ENCODE data around the gene CENPH.
"Not testable (repeated sequence)": the region's sequence is repeated elsewhere in the genome, so short reads cannot be mapped to it uniquely, and the experiment has no call there.

Gene CENPH

DNA sequence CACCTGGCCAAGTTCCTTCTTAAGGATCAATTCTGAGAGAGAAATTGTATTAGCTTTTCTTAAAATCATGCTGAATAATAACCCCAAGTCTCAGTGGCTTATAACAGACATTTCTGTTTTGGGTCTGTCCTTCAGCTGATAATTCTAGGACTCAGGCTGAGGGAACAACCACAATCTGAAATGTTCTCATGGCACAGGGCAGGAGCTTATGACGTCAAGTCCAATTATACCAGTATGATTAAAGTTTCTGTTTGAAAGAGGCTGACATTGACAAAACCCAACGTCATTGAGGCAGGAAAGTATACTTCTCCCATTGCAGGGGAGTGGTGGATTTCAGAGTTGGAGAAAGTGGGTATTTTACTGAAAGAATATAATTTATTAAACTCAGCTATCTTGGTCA is 21.8 kb downstream of the CENPH start:
- no peak for DNase-seq

DNA sequence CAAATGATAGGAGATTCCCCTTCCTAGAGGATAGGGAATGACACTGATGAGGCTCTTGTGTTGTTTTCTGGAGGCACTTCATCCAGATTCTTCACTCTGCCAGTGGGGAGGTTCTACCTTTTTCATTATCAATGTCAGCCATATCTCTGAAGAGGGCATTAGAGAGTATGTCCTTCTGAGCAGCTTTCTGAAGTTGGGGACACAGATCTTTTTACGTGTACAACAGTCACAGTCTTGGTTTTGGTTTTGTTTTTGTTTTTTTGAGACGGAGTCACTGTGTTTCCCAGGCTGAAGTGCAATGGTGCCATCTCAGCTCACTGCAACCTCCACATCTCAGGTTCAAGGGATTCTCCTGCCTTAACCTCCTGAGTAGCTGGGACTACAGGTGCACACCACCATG is 22.6 kb downstream of the CENPH start:
- no peak for DNase-seq

DNA sequence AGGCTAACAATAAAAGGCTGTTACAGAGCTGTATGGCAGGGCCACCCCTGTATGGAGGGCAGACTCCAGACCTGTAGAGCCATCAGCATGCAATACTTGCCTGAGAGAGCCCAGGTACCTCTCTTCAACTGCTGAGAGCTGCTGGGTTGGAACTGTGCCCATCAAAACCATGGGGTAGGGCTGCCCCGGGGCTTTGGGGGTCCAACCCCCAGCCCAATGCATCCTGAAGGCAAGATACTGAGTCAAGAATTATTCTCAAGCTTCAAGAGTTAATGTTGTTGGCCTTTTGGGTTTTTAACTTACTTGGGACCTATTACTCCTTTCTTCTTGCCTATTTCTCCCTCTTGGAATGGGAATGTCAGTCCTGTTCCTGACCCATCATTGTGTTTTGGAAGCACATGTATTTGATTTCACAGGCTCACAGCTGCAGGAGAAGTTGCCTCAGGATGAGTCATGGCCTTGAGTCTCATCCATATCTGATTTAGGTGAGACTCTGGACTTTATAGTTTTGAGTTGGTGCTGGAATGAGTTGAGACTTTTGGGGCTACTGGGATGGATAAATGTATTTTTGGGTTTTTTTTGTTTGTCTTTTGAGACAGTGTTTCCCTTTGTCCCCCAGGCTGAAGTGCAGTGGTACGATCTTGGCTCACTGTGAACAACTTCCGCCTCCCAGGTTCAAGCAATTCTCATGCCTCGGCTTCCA is 24.3 kb downstream of the CENPH start:
- no peak for DNase-seq

DNA sequence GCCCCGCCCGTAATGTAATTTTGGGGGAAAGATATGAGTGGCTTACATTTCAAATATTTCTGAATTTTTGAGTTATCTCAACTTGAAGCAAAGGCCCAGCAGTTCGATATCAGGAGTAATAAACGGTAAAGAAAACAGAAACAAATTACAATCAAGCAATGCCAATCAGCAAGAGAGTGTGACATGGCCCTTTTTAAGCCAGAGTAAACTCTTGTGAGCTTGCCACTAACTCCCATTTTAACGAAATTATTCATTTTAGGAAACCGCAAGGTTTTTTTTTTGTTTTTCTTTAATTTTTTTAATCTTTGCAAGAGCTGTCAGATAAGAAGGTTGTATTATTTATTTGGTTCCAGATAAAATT is 27.7 kb downstream of the CENPH start:
- no peak for DNase-seq

DNA sequence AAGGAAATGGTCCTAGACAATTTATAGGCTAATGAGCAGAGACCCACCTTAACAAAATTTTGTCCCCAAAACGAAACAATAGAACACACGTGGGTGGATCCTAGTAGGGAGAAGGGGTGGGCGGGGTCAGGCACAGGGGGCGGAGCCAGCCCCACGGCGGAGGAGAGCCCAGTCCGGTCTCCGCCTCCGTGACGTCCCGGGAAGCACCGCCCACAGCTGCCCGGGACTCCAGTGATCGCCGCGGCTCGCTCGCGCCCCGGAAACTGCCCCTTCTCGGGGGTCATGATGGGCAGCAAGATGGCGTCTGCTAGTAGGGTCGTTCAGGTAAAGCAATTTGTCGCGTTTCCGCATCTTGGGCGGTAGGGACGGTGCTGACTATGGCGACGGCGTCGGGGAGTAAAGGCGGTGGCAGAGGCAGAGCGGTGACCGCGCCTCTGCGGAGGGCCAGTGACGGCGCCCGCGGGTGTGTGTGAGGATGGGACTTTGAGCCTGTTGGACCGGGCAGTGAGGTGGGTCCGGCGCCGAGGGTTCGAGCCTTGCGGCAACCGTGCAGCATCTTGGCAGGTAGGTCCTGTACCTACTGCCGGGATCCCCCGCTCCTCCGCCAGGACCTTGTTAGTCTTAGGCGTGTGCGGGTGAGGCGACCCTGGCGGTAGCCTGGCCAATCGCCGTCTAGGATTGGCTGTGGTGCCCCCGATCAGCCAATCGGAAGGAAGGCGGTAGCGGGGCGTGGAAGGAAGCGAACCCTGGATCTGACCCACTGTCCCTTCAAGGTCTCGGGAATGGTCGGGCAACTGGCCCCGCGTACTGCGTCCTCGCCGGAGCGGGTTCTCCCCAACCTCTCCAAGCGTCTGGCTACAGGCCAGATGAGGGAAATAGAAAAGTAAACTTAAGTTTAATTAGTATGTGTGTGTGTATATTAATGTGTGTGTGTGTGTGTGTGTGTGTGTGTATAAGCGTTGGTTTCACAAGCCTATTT is 28.5 kb downstream of the CENPH start:
- peak; percentile 88 to 91 for DNase-seq

DNA sequence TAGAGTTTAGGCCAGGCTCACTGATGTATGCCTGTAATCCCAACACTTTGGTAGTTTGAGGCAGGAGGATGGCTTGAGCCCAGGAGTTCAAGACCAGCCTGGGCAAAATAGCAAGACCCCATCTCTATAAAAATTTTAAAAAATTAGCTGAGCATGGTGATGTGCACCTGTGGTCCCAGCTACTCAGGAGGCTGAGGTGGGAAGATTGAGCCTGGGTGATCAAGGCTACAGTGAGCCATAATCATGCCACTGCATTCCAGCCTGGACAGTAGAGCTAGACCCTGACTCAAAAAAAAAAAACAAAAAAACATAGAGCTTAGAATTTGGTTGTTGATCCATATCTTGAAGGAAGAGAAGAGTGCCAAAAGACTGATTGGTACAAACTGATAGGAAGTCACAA is 30.6 kb downstream of the CENPH start:
- DNase-seq: no peak

DNA sequence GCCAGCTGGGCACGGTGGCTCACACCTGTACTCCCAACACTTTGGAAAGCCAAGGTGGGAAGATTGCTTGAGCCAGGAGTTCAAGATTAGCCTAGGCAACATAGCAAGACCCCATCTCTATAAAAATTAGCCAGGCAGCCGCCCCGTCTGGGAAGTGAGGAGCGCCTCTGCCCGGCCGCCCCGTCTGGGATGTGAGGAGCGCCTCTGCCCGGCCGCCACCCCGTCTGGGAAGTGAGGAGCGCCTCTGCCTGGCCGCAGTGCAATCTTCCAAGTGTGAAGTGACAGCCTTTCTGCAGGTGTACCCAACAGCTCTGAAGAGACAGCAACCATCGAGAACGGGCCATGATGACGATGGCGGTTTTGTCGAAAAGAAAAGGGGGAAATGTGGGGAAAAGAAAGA is 31.0 kb downstream of the CENPH start:
- DNase-seq: not testable (repeated sequence)

DNA sequence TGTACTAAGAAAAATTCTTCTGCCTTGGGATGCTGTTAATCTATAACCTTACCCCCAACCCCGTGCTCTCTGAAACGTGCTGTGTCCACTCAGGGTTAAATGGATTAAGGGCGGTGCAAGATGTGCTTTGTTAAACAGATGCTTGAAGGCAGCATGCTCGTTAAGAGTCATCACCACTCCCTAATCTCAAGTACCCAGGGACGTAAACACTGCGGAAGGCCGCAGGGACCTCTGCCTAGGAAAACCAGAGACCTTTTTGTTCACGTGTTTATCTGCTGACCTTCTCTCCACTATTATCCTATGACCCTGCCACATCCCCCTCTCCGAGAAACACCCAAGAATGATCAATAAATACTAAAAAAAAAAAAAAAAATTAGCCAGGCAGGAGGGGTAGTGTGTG is 31.4 kb downstream of the CENPH start:
- DNase-seq: not testable (repeated sequence)

DNA sequence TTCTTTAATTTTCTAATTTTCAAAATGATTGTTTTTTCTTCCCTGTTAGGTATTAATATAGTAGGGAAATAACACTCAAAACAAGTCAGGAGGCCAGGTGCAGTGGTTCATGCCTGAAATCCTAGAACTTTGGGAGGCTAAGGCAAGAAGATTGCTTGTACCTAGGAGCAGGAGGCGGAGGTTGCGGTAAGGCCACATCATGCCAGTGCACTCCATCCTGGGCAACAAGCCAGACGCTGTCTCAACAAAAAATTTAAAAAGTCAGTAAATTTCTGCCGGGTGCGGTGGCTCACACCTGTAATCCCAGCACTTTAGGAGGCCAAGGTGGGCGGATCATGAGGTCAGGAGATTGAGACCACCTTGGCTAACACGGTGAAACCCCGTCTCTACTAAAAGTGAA is 35.1 kb downstream of the CENPH start:
- DNase-seq: no peak

DNA sequence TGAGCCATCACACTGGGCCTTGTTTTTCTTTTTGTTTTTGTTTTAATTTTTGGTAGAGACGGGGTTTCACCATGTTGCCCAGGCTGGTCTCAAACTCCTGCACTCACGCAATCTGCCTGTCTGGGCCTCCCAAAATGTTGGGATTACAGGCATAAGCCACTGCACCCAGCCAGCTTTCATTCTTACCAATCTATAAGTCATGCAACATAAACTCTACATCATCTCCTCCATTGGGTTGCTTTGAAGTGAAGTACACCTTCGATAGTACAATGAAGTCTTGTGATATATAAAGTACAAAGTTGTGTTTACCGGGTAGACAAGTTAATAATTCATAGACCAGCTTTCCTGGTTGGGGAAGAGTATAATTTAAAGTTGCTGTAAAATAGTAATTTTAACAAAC is 36.5 kb downstream of the CENPH start:
- DNase-seq: no peak

DNA sequence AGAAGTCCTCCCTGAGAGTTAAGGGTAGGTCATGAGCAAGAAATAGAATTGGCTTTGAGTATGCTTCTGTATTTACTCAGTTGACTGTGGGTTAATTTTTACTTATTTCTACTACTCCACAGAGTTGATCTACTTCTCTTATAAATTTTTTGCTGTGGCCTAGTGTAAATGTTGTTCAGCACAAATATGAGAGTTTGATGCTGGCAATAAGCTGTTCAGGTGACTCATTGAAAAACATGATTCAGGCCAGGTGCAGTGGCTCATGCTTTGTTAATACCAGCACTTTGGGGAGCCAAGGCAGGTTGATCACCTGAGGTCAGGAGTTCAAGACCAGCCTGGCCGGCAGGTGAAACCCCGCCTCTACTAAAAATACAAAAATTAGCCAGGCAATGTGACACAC is 40.8 kb downstream of the CENPH start:
- no peak for DNase-seq

DNA sequence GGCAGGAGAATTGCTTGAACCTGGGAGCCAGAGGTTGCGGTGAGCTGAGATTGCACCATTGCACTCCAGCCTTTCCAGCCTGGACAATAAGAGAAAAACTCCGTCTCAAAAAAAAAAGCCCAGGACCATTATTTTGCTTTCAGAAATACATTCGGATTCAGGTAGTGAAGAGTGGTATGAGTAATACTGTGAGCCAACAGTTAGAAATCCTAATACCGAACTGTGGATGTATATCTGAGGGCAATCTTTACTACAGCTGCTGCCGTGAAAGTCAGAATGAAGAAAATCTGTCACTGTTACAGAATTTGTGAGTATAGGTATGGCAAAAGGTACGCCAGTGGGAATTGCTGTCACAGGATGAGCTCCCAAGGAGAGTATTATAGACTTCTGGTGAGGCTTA is 41.9 kb downstream of the CENPH start:
- DNase-seq: no peak

DNA sequence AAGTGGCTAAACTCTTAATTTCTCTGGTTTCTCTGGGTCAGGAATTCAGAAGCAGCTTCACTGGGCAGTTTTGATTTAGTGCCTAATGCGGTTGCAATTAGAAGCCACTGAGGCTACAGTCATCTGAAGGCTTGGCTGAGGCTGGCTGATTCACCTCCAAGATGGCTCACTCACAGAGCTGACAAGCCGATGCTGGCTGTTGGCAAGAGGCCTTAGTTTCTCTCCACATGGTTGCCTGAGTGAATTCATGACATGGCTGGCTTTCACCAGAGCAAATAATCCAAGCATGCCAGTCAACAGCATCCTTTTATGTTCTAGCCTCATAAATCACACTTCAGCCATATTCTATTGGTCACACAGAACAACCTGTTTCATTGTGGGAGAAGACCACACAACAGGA is 42.5 kb downstream of the CENPH start:
- DNase-seq: no peak

DNA sequence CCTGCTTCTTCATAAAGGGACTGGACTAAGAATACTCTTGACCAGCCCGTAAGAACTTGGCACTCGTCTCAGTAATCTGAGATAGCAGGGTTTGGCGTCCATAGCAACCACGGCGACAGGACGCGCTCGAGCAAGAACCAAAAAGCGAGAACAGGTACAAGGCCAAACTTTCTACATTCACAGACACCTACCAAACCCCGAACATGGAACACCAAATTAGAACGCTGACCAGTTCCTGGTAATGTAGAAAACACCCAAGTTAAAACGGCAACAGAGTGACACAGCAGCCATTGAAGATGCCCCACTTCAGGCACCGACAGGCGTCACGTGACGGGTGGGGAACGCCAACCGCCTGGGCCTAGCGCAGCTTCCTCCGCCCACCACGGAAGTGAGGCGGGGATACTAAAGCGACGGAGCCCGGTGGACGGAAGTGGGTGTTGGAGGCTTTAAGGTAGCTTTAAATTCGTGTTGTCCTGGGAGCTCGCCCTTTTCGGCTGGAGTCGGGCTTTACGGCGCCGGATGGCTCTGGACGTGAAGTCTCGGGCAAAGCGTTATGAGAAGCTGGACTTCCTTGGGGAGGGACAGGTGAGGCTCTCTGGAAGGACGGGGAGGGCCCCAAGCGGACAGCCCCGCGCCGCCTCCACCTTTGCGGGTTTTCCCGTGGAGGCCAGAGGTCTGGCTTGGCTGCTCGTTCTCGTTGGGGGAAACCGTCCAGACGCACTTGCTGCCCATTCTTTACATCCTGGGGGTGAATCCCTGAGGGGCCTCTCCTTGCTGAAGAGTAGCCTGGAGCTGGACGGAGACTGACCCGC is 45.3 kb downstream of the CENPH start, which contains the start of gene CDK7:
CDK7 (plus strand) TSS at position 430 of the 812 bp plus-strand sequence; CDS start at position 520, 90 bp downstream.
- DNase-seq: peak; percentile 88 to 91

DNA sequence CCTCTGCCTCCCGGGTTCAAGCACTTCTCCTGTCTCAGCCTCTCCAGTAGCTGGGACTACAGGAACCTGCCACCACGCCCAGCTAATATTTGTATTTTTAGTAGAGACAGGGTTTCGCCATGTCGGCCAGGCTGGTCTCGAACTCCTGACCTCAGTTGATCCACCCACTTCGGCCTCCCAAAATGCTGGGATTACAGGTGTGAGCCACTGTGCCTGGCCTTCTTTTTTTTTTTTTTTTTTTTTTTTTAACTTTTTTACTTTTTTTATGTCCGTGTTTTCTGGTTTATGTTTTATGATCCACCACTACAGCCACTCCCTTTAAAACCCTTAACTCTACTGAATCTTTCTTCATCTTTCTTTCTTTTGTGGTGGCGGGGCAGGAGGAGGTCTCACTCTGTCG is 47.4 kb downstream of the CENPH start:
- not testable (repeated sequence) for DNase-seq

DNA sequence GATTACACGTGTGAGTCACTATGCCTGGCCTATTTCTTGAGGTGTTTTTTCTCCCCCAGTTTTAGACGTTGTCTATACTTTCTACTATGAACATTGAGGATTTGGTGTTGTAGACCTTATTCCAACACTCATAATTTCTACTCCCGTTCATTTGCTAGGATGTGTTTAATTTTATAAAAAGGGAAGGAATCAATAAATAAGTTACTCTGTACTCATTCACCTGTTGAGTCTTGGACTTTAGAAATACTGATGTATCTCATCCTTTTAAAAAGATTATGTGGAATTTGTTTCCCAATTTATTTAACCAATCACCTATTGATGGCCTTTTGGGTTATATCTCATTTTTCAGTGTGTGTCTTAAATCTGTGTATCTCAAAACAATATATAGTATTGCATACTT is 48.5 kb downstream of the CENPH start:
- DNase-seq: no peak

DNA sequence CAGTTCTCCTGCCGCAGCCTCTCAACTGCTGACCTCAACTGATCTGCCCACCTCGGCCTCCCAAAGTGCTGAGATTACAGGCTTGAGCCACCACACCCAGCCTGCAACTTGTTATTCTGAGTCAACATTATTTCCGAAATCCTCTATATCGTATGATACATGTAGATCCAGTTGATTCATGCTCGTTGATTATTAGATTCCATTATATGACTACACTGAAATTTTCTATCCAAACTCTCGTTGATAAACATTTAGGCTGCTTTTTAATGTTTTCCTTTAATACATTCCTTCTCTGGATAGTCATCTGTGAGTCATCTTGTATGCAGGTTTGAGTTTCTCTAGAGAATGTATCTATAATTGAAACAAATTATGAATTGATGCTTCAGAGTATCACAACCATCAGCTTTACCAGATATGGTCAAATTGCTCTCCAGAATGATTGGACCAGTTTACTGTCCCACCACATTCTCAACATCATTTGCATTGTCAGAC is 49.4 kb downstream of the CENPH start:
- DNase-seq: no peak

DNA sequence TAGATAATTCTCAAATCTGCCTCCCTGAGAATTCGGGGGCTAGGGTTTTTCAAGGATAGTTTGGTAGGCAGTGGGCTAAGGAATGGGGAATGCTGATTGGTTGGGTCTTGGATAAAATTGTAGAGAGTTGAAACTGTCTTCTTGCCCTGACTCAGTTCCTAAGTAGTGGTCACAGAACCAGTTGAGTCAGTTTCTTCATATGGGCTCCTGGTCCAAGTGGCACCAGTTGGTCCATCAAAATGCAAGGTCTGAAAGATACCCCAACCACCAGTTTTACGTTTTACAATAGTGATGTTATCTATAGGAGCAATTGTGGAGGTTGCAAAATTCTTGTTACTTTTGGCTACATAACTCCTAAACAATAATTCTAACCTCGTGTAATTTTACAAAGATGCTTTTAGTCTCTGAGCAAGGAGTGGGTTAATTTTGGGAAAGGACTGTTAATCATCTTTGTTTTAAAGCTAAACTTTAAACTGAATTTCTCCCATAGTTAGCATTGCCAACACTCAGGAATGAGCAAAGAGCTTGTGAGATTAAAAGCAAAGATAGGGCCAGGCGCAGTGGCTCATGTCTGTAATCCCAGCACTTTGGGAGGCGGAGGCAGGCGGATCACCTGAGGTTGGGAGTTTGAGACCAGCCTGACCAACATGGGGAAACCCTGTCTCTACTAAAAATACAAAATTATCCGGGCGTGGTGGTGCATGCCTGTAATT is 53.0 kb downstream of the CENPH start:
- DNase-seq: no peak

DNA sequence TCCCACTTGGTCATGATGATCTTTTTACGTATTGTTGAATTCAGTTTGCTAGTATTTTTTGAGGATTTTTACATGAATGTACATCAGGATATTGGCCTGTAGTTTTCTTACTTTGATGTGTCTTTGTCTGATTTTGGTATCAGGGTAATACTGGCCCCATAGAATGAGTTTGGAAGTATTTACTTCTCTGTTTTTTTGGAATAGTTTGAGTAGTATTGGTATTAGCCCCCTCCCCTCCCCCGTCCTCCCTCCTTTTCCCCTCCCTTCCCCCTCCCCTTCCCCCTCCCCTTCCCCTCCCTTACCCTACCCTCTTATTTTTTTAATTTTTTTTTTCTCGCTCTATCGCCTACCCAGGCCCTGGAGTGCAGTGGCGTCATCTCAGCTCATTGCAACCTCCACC is 55.6 kb downstream of the CENPH start:
- no peak for DNase-seq

DNA sequence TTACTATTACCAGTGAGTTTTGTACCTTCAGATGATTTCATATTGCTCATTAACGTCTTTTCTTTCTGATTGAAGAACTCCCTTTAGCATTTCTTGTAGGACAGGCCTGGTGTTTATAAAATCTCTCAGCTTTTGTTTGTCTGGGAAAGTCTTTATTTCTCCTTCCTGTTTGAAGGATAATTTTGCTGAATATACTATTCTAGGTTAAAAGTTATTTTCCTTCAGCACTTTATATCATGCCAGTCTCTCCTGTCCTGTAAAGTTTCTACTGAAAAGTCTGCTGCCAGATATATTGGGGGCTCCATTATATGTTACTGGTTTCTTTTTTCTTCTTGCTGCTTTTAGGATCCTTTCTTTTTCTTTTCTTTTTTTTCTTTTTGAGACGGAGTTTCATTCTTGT is 58.6 kb downstream of the CENPH start:
- no peak for DNase-seq

DNA sequence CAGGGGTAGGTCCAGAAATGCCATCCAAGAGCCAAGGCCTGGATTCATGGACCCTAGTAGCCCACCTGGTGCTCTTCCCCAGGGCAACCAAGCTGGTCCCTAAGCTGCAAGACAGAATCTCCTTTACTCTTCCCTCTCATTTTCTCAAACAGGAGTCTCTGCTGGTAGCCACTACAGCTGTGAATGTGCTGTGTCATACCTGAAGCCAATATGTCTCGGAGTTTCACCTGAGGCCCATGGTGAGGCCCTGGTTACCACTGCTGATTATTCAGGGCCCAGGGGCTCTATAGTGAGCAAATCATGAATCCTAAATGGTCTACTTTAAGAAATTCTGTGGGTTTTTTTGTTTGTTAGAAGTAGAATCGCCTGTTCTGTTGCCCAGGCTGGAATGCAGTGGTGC is 61.2 kb downstream of the CENPH start:
- DNase-seq: no peak

DNA sequence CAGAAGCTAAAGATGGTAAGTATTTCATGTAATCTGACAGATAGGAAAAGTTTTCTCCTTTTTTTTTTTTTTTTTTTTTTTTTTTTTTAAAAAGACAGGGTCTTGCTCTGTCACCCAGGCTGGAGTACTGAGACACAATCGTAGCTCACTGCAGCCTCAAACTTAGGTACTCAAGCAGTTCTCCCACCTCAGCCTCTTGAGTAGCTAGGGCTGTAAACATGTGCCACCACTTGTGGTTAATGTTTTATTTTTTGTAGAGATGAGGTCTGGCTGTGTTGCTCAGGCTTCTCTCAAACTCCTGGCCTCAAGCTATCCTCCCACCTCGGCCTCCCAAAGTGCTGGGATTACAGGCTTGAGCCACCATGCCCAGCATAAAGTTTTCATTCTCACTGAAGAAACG is 63.1 kb downstream of the CENPH start:
- DNase-seq: no peak

Measured in stimulated activated CD4-positive, alpha-beta T cell treated with anti-CD3 and anti-CD28 coated beads, Interleukin-2, amount 100 ng/mL, for 48 hours (primary cell).